SH-SY5Y (cell line): ENCODE results near the gene MAGEA11.

Source experiments
- GATA2 ChIP-seq: IDR thresholded peaks from 2 replicates; pipeline ENCODE4 v1.6.1; 2011; ENCODE audit warnings: mild to moderate bottlenecking, low read depth, low read length
- GATA3 ChIP-seq: IDR thresholded peaks from 2 replicates; pipeline ENCODE4 v1.6.1; 2011; ENCODE audit warnings: low read depth, mild to moderate bottlenecking, low read length, moderate library complexity

- no peak for TF ChIP-seq GATA2
- TF ChIP-seq GATA3: no peak
These were observed 51.1 kb downstream of the MAGEA11 start for GRCh38 chrX:149762696-149763614.
